HepG2 (cell line): ENCODE data around the gene CC2D1A. TPM values are rescaled to one million over a fixed set of nuclear protein-coding genes. Genes with fewer than 3 reads are reported as not detected.

ENCODE experiments used
- AGO2 ChIP-seq: fragments of 200-400 bp; formaldehyde crosslinking; optimal IDR thresholded peaks from 2 replicates; pipeline ENCODE3; 2017; ENCODE audit warnings: mild to moderate bottlenecking, low read depth, low read length, moderate library complexity
- BHLHE40 ChIP-seq: IDR thresholded peaks from 2 replicates; pipeline ENCODE4 v1.6.1; 2011; ENCODE audit warnings: low read length, improper control_type of control experiment
- HNRNPH1 ChIP-seq: fragments of 200-400 bp; formaldehyde crosslinking; optimal IDR thresholded peaks from 2 replicates; pipeline ENCODE3; 2017; ENCODE audit warnings: mild to moderate bottlenecking, low read depth, low read length
- KDM5A ChIP-seq: fragments of 200-600 bp; sonication (generic); IDR thresholded peaks from 2 replicates; pipeline ENCODE4 v1.7.0; 2018; ENCODE audit warnings: antibody characterized with exemption, mild to moderate bottlenecking, low read length, borderline replicate concordance
- TAF15 ChIP-seq: fragments of 200-400 bp; formaldehyde crosslinking; IDR thresholded peaks from one replicate; pipeline ENCODE4 v1.6.1; 2018; ENCODE audit warnings: mild to moderate bottlenecking, low read depth, low read length; ENCODE audit not compliant: poor library complexity, severe bottlenecking
- polyA plus RNA-seq, 8 experiments: library from polyadenylated mRNA; depleted of rRNA in 3 of 8; stranded (reverse) in 7 of 8; unstranded in 1 of 8; fragments of >200 nt; fragmentation: Illumina TruSeq in 4 of 8; extraction: Trizol in 4 of 8; gene quantifications; 2 replicates each; pipeline versions ENCODE4 v1.2.1 to v1.2.3, GENCODE V29; 2011 to 2016; ENCODE audit warnings: low read depth in 4 of 8, missing spikeins in 1 of 8, mixed read lengths in 1 of 8; ENCODE audit not compliant: insufficient read depth in 1 of 8
- total RNA-seq, 5 experiments: library from RNA; depleted of rRNA; stranded (reverse); fragments of >200 nt; fragmentation: Illumina TruSeq; extraction: Trizol; gene quantifications; 2 replicates each; pipeline ENCODE4 v1.2.3, GENCODE V29; 2016; ENCODE audit warnings: low read depth in 1 of 5
- TF ChIP-seq, protein P1 (sequence below): sonication (generic); formaldehyde crosslinking; IDR thresholded peaks from 2 replicates; pipeline ENCODE4 v1.4.0; 2020; ENCODE audit warnings: missing genetic modification reagents
- TF ChIP-seq, protein P2 (sequence below): sonication (generic); formaldehyde crosslinking; IDR thresholded peaks from one replicate; pipeline ENCODE4 v1.5.1; 2020; ENCODE audit warnings: mild to moderate bottlenecking, missing genetic modification reagents; ENCODE audit errors: not compliant biosample characterization
- TF ChIP-seq, protein P3 (sequence below): sonication (generic); formaldehyde crosslinking; IDR thresholded peaks from 2 replicates; pipeline ENCODE4 v1.4.0; 2020; ENCODE audit warnings: low read depth, mild to moderate bottlenecking, missing genetic modification reagents
- TF ChIP-seq, protein P4 (sequence below), 2 experiments: sonication (generic) in 1 of 2; formaldehyde crosslinking in 1 of 2; IDR thresholded peaks; 2 replicates each; pipeline versions ENCODE4 v1.4.0 to v1.6.1; 2018 to 2020; ENCODE audit warnings: missing genetic modification reagents in 2 of 2, borderline replicate concordance in 1 of 2, low read depth in 1 of 2, mild to moderate bottlenecking in 1 of 2, missing biosample characterization in 1 of 2

CC2D1A gene
- total and polyA plus RNA-seq, 2 of the 13 experiments (the other 11 are each of a cell fraction or from before 2014, with no cell fraction given) = 9.7 to 11.5 TPM

DNA sequence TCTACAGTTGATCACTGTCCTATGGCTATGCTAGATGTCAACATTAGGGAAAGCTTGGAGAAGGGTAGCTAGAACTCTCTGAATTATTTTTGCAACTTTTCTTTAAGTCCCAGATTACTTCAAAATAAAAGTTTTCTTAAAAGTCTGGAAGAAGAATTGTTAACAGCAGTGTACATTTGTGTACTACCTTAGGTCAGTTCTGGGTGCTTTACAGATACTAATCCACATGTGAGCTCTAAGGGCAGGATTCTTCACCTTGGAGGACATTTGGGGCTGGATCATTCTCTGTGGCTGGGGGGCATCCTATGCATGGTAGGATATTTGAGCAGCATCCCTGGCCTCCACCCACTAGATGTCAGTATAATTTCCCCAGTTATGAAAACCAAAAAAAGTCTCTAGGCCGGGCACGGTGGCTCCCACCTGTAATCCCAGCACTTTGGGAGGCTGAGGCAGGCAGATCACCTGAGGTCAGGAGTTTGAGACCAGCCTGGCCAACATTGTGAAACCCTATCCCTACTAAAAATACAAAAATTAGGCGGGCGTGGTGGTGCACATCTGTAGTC is 2.9 kb upstream of the CC2D1A start (continued):
- TF ChIP-seq, protein P1, sequence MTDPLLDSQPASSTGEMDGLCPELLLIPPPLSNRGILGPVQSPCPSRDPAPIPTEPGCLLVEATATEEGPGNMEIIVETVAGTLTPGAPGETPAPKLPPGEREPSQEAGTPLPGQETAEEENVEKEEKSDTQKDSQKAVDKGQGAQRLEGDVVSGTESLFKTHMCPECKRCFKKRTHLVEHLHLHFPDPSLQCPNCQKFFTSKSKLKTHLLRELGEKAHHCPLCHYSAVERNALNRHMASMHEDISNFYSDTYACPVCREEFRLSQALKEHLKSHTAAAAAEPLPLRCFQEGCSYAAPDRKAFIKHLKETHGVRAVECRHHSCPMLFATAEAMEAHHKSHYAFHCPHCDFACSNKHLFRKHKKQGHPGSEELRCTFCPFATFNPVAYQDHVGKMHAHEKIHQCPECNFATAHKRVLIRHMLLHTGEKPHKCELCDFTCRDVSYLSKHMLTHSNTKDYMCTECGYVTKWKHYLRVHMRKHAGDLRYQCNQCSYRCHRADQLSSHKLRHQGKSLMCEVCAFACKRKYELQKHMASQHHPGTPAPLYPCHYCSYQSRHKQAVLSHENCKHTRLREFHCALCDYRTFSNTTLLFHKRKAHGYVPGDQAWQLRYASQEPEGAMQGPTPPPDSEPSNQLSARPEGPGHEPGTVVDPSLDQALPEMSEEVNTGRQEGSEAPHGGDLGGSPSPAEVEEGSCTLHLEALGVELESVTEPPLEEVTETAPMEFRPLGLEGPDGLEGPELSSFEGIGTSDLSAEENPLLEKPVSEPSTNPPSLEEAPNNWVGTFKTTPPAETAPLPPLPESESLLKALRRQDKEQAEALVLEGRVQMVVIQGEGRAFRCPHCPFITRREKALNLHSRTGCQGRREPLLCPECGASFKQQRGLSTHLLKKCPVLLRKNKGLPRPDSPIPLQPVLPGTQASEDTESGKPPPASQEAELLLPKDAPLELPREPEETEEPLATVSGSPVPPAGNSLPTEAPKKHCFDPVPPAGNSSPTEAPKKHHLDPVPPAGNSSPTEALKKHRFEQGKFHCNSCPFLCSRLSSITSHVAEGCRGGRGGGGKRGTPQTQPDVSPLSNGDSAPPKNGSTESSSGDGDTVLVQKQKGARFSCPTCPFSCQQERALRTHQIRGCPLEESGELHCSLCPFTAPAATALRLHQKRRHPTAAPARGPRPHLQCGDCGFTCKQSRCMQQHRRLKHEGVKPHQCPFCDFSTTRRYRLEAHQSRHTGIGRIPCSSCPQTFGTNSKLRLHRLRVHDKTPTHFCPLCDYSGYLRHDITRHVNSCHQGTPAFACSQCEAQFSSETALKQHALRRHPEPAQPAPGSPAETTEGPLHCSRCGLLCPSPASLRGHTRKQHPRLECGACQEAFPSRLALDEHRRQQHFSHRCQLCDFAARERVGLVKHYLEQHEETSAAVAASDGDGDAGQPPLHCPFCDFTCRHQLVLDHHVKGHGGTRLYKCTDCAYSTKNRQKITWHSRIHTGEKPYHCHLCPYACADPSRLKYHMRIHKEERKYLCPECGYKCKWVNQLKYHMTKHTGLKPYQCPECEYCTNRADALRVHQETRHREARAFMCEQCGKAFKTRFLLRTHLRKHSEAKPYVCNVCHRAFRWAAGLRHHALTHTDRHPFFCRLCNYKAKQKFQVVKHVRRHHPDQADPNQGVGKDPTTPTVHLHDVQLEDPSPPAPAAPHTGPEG (CRISPR knock-in tag) = no peak
- TF ChIP-seq BHLHE40 (no peak), KDM5A (no peak), AGO2 (no peak), HNRNPH1 (no peak), TAF15 (no peak)
- TF ChIP-seq, protein P2, sequence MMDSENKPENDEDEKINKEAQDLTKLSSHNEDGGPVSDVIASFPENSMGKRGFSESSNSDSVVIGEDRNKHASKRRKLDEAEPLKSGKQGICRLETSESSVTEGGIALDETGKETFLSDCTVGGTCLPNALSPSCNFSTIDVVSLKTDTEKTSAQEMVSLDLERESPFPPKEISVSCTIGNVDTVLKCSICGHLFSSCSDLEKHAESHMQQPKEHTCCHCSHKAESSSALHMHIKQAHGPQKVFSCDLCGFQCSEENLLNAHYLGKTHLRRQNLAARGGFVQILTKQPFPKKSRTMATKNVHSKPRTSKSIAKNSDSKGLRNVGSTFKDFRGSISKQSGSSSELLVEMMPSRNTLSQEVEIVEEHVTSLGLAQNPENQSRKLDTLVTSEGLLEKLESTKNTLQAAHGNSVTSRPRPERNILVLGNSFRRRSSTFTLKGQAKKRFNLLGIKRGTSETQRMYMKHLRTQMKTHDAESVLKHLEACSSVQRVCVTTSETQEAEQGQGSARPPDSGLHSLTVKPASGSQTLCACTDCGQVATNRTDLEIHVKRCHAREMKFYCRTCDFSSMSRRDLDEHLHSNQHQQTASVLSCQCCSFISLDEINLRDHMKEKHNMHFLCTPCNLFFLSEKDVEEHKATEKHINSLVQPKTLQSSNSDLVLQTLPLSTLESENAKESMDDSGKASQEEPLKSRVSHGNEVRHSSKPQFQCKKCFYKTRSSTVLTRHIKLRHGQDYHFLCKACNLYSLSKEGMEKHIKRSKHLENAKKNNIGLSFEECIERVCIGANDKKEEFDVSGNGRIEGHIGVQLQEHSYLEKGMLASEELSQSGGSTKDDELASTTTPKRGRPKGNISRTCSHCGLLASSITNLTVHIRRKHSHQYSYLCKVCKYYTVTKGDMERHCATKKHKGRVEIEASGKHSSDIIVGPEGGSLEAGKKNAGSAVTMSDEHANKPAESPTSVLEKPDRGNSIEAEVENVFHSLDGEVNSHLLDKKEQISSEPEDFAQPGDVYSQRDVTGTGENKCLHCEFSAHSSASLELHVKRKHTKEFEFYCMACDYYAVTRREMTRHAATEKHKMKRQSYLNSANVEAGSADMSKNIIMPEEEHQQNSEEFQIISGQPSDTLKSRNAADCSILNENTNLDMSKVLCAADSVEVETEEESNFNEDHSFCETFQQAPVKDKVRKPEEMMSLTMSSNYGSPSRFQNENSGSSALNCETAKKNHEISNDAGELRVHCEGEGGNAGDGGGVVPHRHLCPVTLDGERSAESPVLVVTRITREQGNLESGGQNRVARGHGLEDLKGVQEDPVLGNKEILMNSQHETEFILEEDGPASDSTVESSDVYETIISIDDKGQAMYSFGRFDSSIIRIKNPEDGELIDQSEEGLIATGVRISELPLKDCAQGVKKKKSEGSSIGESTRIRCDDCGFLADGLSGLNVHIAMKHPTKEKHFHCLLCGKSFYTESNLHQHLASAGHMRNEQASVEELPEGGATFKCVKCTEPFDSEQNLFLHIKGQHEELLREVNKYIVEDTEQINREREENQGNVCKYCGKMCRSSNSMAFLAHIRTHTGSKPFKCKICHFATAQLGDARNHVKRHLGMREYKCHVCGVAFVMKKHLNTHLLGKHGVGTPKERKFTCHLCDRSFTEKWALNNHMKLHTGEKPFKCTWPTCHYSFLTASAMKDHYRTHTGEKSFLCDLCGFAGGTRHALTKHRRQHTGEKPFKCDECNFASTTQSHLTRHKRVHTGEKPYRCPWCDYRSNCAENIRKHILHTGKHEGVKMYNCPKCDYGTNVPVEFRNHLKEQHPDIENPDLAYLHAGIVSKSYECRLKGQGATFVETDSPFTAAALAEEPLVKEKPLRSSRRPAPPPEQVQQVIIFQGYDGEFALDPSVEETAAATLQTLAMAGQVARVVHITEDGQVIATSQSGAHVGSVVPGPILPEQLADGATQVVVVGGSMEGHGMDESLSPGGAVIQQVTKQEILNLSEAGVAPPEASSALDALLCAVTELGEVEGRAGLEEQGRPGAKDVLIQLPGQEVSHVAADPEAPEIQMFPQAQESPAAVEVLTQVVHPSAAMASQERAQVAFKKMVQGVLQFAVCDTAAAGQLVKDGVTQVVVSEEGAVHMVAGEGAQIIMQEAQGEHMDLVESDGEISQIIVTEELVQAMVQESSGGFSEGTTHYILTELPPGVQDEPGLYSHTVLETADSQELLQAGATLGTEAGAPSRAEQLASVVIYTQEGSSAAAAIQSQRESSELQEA (CRISPR knock-in tag) = no peak
- TF ChIP-seq, protein P3, sequence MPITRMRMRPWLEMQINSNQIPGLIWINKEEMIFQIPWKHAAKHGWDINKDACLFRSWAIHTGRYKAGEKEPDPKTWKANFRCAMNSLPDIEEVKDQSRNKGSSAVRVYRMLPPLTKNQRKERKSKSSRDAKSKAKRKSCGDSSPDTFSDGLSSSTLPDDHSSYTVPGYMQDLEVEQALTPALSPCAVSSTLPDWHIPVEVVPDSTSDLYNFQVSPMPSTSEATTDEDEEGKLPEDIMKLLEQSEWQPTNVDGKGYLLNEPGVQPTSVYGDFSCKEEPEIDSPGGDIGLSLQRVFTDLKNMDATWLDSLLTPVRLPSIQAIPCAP (CRISPR knock-in tag) = no peak
- TF ChIP-seq, protein P4, sequence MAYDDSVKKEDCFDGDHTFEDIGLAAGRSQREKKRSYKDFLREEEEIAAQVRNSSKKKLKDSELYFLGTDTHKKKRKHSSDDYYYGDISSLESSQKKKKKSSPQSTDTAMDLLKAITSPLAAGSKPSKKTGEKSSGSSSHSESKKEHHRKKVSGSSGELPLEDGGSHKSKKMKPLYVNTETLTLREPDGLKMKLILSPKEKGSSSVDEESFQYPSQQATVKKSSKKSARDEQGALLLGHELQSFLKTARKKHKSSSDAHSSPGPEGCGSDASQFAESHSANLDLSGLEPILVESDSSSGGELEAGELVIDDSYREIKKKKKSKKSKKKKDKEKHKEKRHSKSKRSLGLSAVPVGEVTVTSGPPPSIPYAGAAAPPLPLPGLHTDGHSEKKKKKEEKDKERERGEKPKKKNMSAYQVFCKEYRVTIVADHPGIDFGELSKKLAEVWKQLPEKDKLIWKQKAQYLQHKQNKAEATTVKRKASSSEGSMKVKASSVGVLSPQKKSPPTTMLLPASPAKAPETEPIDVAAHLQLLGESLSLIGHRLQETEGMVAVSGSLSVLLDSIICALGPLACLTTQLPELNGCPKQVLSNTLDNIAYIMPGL (CRISPR knock-in tag; IDR thresholded peaks at IDR 0.05; ENCODE audit: borderline replicate concordance in 1 of 2, low read depth in 1 of 2) = 0 out of 4 replicates have a peak, but pooled peaks of 1 of the 2 experiments have one; percentile 32
